ENCODE measurements around the gene PADI2. TPM values are rescaled to one million over a fixed set of nuclear protein-coding genes. Genes with fewer than 3 reads are reported as not detected.

PADI2 gene
- total RNA-seq, 2 donors from 2014 or later: 2.3 to 3.0 TPM

GRCh38 chr1:17155257-17155920 is 36.1 kb upstream of the PADI2 start:
- Histone ChIP-seq H3K4me3 (no peak overlapping the region), H3K27ac (no peak overlapping the region), H3K4me1 (no peaks in the 10 kb centered on the region), H3K9me3 (peaks cover 0 to 22% (median 0%) of the 10 kb centered on the region in 3 donors), H3K36me3 (replicated peaks in 1 of 2; ENCODE audit: insufficient read depth in 1 of 2, low read depth in 2 of 2) (no peaks in the 10 kb centered on the region), H3K27me3 (peaks cover 0 to 4% of the 10 kb centered on the region in 2 donors)
- intact Hi-C loops (cut with DNase I): no loop called here
- no peak for ATAC-seq
- no peak for DNase-seq
- WGBS, 2 donors: 0 to 9% methylated on average over 2 of the region's 2 CpGs
- TF ChIP-seq POLR2A (IDR thresholded peaks at IDR 0.05): no peak
- no peak for TF ChIP-seq CTCF (IDR thresholded peaks at IDR 0.05)

- DNase-seq: no peak
- H3K27me3 ChIP-seq: peaks cover 0 to 16% of the 10 kb centered on the region in 2 donors
- WGBS, 2 donors: 59 to 65% methylated on average over 8 of the region's 8 CpGs
These were observed 30.5 kb upstream of the PADI2 start for GRCh38 chr1:17149771-17150170.

GRCh38 chr1:17148950-17149608 is 29.8 kb upstream of the PADI2 start:
- ATAC-seq (no peak), DNase-seq (no peak)
- intact Hi-C loops (cut with DNase I): no loop called here
- Histone ChIP-seq H3K27ac (no peak overlapping the region), H3K4me1 (no peaks in the 10 kb centered on the region), H3K4me3 (no peak overlapping the region), H3K27me3 (peaks cover 0 to 16% of the 10 kb centered on the region in 2 donors), H3K36me3 (replicated peaks in 1 of 2; ENCODE audit: insufficient read depth in 1 of 2, low read depth in 2 of 2) (no peaks in the 10 kb centered on the region), H3K9me3 (peaks cover 0 to 12% (median 0%) of the 10 kb centered on the region in 3 donors)
- no peak for TF ChIP-seq CTCF (IDR thresholded peaks at IDR 0.05)
- TF ChIP-seq POLR2A (IDR thresholded peaks at IDR 0.05): no peak
- 29 to 51% methylated on average over 15 to 37 of the region's 50 CpGs for WGBS, 2 donors

More at GRCh38 chr1:17149771-17150170, 30.5 kb upstream of the PADI2 start:
- Histone ChIP-seq H3K4me1 (no peaks in the 10 kb centered on the region), H3K27ac (no peak overlapping the region), H3K9me3 (peaks cover 0 to 19% (median 0%) of the 10 kb centered on the region in 3 donors), H3K4me3 (no peak overlapping the region), H3K36me3 (replicated peaks in 1 of 2; ENCODE audit: insufficient read depth in 1 of 2, low read depth in 2 of 2) (no peaks in the 10 kb centered on the region)
- no peak for TF ChIP-seq POLR2A (IDR thresholded peaks at IDR 0.05)
- no peak for TF ChIP-seq CTCF (IDR thresholded peaks at IDR 0.05)
- intact Hi-C loops (cut with DNase I): no loop called here
- no peak for ATAC-seq

- Histone ChIP-seq H3K9me3 (no peaks in the 10 kb centered on the region), H3K36me3 (replicated peaks in 1 of 2; ENCODE audit: insufficient read depth in 1 of 2, low read depth in 2 of 2) (no peaks in the 10 kb centered on the region), H3K4me1 (no peaks in the 10 kb centered on the region), H3K27ac (no peak overlapping the region), H3K4me3 (no peak overlapping the region), H3K27me3 (peaks cover 0 to 13% of the 10 kb centered on the region in 2 donors)
- intact Hi-C loops (cut with DNase I): no loop called here
- TF ChIP-seq POLR2A (IDR thresholded peaks at IDR 0.05): no peak
- no peak for TF ChIP-seq CTCF (IDR thresholded peaks at IDR 0.05)
- ATAC-seq (no peak), DNase-seq (no peak)
- WGBS, 2 donors: 65 to 78% methylated on average over 2 of the region's 2 CpGs
These were observed 26.4 kb upstream of the PADI2 start for GRCh38 chr1:17145648-17146047.

All from body of pancreas (tissue), 4 donors.